ENCODE measurements around the gene APOBEC3B.
A peak's percentile ranks its signal among the peaks of the same experiment; 100 is the strongest.
"Not testable (repeated sequence)": the region's sequence is repeated elsewhere in the genome, so short reads cannot be mapped to it uniquely, and the experiment has no call there.

The APOBEC3B gene

DNA sequence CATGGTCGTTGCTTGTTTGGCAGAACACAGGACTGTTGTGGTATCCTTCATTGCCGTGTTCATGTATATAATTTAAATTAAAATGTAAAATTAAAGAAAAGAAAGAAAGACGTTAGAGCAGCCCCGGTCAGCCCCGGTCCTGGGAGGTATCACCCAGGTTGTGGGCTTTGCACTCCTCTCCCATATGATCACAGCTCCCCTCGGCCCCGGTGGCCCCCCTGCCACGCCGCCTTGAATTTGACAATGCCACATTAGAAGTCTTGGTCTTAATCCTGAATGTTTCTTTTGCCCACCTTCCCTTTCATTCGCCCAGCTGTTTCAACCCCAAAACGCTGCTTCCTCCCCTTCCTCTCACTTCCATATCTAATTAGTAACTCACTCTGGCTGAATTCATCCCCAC lies 13.3 kb upstream of the APOBEC3B start:
- DNase-seq = no peak

- no peak for DNase-seq
These were observed 11.6 kb upstream of the APOBEC3B start for GRCh38 chr22:38970551-38970950.

DNA sequence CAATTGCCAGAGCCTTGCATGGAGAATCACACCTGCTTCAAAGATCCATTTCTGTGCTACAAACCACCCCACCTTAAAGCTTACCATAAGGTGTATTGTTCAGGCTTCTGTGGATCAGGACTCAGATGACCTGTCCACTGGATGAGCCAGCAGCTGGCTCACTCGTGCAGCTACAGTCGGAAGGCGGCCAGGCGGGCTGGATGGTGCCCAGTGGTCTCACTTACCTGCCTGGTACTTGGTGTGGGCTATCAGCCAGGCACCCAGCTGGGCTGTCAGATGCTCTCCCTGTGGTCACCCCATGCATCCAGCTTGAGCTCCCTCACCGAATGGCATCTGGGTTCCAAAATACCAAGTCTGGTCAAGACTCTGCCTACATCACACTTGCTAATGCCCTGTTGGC lies 10.9 kb upstream of the APOBEC3B start:
- no peak for DNase-seq

GRCh38 chr22:38971791-38972190 lies 10.4 kb upstream of the APOBEC3B start:
- no peak for DNase-seq

DNA sequence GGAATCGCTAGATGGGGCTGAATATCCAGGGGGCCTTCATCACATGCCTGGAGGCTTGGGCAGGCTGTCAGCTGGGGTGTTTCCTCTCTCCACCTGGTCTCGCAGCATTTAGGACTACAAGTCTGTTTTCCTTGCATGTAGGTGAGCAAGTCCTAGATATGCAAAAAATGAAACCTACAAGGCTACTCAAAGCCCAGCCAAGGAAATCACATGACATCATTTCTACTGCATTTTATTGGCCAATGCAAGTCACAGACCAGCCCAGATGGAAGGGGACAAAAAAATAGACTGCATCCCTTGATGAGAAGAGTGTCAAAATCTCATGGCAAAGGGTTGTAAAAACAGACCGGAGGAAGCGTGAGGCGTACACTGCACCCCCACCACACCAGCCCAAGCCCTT lies 9.6 kb upstream of the APOBEC3B start:
- DNase-seq = no peak

DNA sequence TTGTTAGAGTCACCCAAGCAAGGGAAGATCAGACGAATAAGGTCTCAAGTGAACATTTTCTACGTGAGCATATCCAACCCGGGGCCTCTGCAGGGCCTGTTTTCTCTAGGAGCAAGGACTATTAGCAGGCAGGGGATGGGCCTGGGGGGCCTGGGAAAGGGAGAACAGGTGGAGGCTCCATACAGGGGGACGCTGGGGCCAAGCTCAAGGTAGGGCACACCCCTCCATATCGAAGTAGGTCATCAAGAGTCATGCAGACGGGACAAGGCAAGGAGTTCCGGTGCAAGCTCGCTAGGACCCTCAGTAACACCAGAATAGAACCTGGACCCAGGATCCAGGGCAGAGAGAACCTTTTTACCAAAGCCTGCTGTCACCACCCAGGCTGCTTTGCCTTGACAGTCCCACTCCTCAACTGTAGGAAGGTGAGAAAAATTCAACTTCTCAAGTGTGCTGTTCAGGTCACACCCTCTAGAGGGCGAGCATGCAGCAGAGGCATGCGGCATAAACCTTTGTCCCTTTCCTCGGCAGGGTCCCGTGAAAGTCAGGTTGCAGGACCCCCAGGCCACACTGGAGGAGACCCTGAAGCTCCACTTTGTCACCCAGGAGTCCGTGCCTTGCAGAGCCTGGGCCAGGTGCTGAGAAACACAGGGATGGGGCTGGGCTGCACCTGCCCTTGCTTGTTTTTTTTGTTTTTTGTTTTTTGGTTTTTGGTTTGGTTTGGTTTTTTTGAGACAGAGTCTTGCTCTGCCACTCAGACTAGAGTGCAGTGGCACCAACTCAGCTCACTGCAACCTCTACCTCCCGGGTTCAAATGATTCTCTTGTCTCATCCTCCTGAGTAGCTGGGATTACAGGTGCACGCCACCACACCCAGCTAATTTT lies 8.6 kb upstream of the APOBEC3B start:
- DNase-seq = peak; percentile 63

DNA sequence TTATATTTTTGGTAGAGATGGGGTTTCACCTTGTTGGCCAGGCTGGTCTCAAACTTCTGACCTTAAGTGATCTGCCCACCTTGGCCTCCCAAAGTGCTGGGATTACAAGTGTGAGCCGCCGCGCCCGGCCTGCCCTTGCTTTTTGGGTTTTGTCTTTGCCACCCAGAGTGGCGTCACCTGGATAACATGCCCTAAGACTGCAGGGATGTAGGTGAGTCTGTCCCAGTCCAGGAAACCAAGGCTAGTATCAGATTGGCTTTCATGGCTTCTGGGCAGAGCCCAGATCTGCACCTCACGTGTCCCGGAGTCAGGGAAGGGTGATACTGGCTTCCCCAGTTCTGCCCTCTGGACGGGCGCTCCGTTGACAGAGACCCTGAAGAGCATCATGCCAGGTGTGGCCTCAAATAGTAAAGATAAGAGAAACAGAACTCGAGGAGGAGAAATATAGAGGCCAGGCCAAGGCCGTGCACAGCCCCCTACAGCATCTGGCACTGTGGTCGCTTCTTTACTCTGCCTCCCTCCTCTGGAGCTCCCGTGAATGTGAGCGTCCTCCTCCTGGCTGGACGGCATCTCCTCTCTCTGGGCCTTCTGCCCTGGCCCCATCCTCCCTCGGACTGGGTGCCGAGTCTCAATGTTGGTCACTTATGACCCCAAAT lies 7.8 kb upstream of the APOBEC3B start:
- DNase-seq = no peak

- DNase-seq = no peak
These were observed 7.3 kb upstream of the APOBEC3B start for GRCh38 chr22:38974826-38975175.

DNA sequence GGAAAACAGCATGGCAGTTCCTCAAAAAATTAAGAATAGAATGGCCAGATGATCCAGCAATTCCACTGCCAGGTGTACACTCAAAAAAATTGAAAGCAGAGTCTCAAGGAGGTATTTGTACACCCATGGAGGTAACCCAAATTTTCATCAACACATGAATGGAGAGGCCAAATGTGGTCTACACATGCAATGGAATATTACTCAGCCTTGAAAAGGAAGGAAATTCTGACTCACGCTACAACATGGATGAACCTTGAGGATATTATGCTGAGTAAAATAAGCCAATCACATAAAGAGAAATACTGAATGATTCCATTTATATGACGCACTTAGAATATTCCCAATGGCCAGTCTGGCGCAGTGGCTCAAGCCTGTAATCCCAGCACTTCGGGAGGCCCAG lies 4.9 kb upstream of the APOBEC3B start:
- not testable (repeated sequence) for DNase-seq

DNA sequence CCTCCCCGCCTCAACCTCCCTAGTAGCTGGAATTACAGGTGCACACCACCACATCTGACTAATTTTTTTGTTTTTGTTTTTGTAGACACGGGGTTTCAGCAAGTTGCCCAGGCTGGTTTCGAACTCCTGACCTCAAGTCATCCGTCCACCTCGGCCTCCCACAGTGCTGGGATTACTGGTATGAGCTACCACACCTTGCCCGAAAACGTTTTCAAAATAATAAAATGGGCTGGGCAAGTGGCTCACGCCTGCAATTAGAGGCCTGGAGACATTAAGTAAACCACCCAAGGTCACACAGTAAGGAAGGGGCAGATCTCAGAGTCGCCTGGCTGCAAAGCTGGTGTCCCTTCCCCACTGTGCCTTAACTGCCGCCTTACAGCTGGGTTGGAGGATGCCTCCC lies 1.6 kb upstream of the APOBEC3B start:
- not testable (repeated sequence) for DNase-seq

DNA sequence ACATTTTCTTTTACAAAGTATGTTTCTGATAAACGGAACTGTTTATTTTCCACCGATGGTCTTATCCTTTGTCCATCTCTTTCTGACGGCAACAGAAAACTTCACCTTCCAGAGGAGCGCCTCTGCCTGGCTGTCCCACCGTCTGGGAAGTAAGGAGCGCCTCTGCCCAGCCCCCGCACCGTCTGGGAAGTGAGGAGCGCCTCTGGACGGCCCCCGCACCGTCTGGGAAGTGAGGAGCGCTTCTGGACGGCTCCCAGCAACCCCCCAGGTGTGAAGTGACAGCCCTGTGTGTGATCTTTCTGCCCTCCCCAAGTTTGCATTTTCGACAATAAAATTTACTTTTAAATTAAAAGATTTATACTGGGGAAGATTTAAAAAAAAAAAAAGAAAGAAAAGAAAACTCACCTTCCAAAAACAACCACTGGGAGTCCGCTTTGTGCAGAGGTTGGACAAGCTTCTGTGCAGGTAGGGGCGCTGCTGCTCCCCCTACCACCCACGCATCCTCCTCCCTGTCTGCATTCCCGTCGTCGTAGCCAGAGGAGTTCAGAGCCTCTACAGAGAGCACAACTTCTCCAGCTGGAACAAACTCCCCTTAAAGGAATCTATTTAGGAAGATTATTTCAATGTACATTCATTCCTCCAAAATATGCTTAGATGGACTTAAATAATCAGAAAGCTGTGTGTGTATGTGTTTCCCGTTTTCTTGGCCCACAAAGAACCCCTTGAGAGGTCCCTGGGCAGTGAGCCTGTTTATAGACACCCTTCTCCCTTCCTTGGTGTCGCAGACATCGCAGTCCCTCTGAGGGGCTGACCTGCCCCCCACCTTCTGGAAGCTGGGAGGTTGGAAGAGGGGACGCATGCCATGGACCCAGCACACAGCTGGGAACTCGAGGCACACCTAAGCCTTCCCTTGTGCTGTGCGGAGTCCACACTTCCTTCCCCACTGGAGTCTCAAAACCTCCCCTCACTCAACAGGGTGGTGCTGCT lies 849 bp upstream of the APOBEC3B start:
- peak; percentile 25 for DNase-seq

- no peak for DNase-seq
These were observed 2.1 kb downstream of the APOBEC3B start for GRCh38 chr22:38984224-38984623.

- peak; percentile 71 for DNase-seq
These were observed 2.9 kb downstream of the APOBEC3B start for GRCh38 chr22:38984784-38985757.

DNA sequence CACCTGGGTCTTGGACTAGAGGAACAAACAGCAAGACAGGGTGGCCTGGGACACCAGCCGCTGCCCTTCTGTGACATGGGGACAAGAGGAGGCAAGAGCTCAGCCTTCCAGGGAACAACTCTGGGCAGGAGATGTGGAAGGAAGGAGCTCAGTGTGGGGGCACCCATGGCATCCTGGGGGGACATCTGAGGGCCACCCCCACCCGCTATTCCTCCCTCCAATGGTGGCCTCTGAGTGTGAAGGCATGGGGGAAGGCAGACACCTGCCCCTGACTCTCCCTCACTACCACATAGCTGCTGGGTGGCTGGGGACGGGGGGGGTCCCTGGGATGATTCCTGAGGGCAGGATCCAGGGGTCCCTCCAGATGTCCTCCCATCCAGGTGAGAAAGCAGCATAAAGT lies 4.5 kb downstream of the APOBEC3B start:
- DNase-seq = no peak

GRCh38 chr22:38987171-38987895 lies 5.2 kb downstream of the APOBEC3B start:
- no peak for DNase-seq

DNA sequence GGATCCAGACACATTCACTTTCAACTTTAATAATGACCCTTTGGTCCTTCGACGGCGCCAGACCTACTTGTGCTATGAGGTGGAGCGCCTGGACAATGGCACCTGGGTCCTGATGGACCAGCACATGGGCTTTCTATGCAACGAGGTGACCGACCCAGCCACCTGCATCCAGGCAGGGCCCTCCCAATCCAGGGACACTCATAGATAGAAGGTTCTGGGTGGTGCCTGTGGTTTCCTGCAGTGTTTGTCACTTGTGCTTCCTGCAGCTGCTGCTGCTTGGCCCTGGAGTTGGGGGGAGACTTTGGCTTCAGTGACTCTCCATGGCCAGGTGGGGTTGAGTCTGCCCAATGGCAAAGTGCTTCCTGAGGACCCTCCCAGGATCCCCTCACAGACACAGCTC lies 7.3 kb downstream of the APOBEC3B start:
- DNase-seq = peak; percentile 35

GRCh38 chr22:38992871-38993371 lies 10.8 kb downstream of the APOBEC3B start:
- not testable (repeated sequence) for DNase-seq

DNA sequence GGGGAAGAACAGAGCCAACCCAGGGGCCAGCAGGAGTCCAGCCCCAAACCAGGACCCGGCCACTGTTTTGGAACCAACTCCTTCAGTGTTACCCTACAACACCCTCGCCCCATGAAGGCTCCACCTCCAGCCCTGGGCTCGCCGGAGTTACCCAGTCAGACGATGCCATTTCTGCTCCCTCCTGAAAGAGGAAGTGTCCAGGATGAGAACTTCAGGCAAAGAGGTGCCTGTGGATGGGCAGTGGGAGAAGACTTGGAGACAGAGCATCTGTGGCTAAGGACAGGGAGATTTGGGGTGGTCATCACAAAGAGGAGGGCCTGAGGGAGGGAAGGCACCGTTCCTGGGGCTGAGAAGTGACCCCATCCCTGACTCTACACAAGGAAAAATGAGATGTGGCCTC lies 14.0 kb downstream of the APOBEC3B start:
- no peak for DNase-seq

- DNase-seq = no peak
These were observed 15.4 kb downstream of the APOBEC3B start for GRCh38 chr22:38997518-38997917.

DNA sequence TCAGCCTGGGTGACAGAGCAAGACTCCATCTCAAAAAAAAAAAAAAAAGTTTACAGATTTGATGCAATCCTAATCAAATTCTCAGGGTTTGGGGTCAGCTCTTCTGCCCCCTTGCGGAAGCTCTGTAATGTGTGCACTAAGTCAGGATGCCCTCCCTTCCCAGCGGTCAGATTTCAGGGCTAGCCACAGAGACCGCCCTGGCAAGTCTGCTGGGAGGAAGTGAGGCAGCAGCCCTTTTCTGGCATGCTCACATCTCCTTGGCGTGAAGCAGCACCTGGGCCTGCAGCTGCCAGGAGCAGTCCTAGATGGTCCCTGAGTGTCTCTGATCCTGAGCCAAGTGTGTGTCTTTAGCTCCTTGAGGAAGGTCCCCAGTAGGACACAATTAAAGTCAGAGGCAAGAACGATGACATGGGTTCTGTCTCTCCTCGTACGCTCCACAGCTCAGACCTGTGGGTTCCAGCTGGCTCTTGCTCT lies 21.1 kb downstream of the APOBEC3B start:
- peak; percentile 80 for DNase-seq

DNA sequence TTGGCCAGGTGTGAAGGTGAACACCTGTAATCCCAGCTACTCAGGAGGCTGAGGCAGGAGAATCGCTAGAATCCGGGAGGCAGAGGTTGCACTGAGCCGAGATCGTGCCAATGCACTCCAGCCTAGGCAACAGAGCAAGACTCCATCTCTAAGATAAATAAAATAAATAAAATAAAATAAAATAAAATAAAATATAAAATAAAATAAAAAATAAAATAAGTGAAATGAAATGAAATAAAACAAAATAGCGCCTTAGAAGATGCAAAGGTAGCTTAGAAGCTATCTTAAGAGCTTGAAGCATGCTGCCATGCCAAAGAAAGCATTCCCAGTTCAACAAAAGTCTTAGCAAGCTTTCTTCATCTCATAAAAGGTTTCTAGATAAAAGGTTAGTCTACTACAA lies 25.0 kb downstream of the APOBEC3B start:
- DNase-seq = no peak

Measured in CD4-positive, alpha-beta T cell treated with Interleukin-17A for 4 hours (primary cell).